Liver (tissue), 3 donors: Measurements from ENCODE around the gene ASF1B.

ENCODE experiments used
- ATF3 ChIP-seq: IDR thresholded peaks from 2 replicates; pipeline ENCODE4 v1.6.1; 2016; ENCODE audit warnings: antibody characterized with exemption
- CTCF ChIP-seq: fragments of 150-350 bp; IDR thresholded peaks from 2 replicates; pipeline ENCODE4 v1.5.1; 2017; ENCODE audit warnings: improper control_type of control experiment, low read depth, low read length; ENCODE audit not compliant: missing input control
- HNF4A ChIP-seq, 2 donors: conservative IDR thresholded peaks; 2 replicates each; pipeline ENCODE4 v1.6.1; 2016; ENCODE audit warnings: antibody characterized with exemption in 2 of 2, mild to moderate bottlenecking in 2 of 2
- HNF4G ChIP-seq: IDR thresholded peaks from 2 replicates; pipeline ENCODE4 v1.6.1; 2016; ENCODE audit warnings: antibody characterized with exemption
- JUND ChIP-seq, 2 donors: IDR thresholded peaks; 2 replicates each; pipeline ENCODE4 v1.6.1; 2016; ENCODE audit warnings: antibody characterized with exemption in 2 of 2
- MAX ChIP-seq: IDR thresholded peaks from 2 replicates; pipeline ENCODE4 v1.6.1; 2016; ENCODE audit warnings: antibody characterized with exemption
- NR2F2 ChIP-seq: IDR thresholded peaks from 2 replicates; pipeline ENCODE4 v1.6.1; 2016; ENCODE audit warnings: antibody characterized with exemption
- RAD21 ChIP-seq, 2 donors: IDR thresholded peaks; 2 replicates each; pipeline ENCODE4 v1.6.1; 2016; ENCODE audit warnings: antibody characterized with exemption in 2 of 2, mild to moderate bottlenecking in 2 of 2
- REST ChIP-seq: IDR thresholded peaks from 2 replicates; pipeline ENCODE4 v1.6.1; 2016; ENCODE audit warnings: antibody characterized with exemption, mild to moderate bottlenecking
- RXRA ChIP-seq, 2 donors: IDR thresholded peaks; 2 replicates each; pipeline ENCODE4 v1.6.1; 2017 to 2018; ENCODE audit warnings: antibody characterized with exemption in 2 of 2, mild to moderate bottlenecking in 1 of 2
- SP1 ChIP-seq: IDR thresholded peaks from 2 replicates; pipeline ENCODE4 v1.6.1; 2018; ENCODE audit warnings: antibody characterized with exemption, mild to moderate bottlenecking
- TAF1 ChIP-seq: conservative IDR thresholded peaks from 2 replicates; pipeline ENCODE4 v1.6.1; 2016; ENCODE audit warnings: antibody characterized with exemption, mild to moderate bottlenecking
- YY1 ChIP-seq: IDR thresholded peaks from 2 replicates; pipeline ENCODE4 v1.6.1; 2016; ENCODE audit warnings: antibody characterized with exemption, mild to moderate bottlenecking
- donor health status: healthy.
- donor health status: healthy.

DNA sequence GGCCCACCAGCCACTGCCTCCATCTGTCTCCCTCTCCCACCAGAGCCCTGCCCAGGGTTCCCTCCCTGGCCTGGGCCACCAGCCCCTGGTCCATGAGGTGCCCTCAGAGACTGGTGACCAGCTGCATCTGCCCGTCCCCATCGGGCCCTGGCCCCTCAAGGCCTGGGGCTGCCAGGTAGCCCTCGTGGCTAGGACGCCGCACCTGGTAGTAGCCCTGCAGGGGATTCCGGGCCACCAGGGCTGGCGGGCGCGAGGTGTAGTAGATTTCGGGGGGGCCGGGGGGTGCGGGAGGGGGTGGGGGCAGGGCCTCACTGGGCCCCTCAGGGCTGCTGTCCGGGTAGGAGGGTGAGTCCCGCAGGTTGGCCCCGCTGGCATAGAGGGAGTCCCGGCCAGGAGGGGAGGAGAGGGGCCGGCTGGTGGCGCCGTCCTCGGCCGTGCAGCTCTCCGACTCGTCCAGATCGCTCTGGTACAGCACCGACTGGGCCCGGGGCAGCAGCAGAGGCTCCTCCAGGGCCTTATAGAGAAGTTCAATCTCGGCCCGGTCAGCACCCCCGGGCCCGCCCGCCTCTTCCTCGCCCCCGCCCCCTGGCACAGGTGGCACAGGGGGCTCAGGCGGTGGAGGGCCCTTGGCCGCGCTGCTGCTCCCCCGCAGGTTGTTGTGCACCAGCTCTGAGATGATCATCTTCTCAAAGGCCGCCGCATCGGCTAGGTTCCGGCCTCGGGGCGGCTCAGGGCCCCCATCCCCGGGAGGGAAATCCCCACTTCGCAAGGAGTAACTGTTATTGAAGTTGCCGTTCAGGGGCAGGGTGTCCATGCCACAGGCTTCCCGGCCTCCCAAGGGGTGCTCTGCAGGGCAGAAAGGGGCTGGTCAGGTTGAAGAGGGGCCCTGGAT, 14.6 kb upstream of the ASF1B start:
- TF ChIP-seq REST (no peak), CTCF (no peak), HNF4G (no peak), RAD21 (IDR thresholded peaks at IDR 0.05) (no peak), ATF3 (no peak), JUND (IDR thresholded peaks at IDR 0.05) (no peak), TAF1 (no peak), MAX (no peak), HNF4A (conservative IDR thresholded peaks at IDR 0.05) (no peak), SP1 (no peak), YY1 (no peak), RXRA (IDR thresholded peaks at IDR 0.05) (no peak), NR2F2 (no peak)
